Activated CD4-positive, CD25-positive, alpha-beta regulatory T cell treated with anti-CD3 and anti-CD28 coated beads, Interleukin-2, amount 50 U/mL, for 72 hours (primary cell): ENCODE results near the gene SLC17A5.
A peak's percentile ranks its signal among the peaks of the same experiment; 100 is the strongest.
"Not testable (repeated sequence)": the region's sequence is repeated elsewhere in the genome, so short reads cannot be mapped to it uniquely, and the experiment has no call there.

Source experiments
- DNase-seq: peaks from one replicate; pipeline ENCODE4 v3.0.0; 2021

Gene SLC17A5

DNA sequence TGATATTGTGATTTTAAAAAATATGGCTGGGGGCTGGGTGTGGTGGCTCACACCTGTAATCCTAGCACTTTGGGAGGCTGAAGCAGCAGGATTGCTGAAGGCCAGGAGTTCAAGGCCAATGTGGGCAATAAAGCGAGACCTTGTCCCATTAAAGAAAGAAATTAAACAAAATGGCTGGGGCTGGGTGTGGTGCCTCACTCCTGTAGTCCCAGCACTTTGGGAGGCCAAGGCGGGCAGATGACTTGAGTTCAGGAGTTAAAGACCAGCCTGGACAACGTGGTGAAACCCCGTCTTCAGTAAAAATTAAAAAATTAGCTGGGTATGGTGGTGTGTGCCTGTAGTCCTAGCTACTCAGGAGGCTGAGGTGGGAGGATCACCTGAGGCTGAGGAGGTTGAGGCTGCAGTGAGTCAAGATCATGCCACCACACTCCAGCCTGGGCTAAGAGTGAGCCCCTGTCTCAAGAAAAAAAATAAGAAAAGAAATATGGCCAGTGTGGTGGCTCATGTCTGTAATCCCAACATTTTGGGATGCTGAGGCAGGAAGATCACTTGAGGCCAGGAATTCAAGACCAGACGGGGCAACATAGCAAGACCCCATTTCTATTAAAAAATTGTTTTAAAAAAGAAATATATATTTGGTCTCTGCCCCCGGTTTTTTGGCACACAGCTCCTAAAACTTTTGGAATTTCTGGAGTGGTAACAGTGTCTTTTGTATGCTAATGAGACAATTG is 39.8 kb downstream of the SLC17A5 start:
- no peak for DNase-seq

DNA sequence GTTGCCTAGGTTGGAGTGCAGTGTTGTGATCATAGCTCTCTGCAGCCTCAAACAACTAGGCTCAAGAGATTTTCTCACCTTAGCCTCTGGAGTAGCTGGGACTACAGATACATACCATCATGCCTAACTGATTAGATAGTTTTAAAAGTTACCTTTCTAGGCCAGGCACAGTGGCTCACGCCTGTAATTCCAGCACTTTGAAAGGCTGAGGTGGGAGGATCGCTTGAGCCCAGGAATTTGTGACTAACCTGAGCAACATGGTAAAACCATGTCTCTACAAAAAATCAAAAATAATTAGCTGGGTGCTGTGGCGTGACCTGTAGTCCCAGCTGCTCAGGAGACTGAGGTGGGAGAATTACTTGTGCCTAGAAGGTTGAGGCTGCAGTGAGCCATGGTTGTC is 41.2 kb downstream of the SLC17A5 start:
- DNase-seq = no peak

DNA sequence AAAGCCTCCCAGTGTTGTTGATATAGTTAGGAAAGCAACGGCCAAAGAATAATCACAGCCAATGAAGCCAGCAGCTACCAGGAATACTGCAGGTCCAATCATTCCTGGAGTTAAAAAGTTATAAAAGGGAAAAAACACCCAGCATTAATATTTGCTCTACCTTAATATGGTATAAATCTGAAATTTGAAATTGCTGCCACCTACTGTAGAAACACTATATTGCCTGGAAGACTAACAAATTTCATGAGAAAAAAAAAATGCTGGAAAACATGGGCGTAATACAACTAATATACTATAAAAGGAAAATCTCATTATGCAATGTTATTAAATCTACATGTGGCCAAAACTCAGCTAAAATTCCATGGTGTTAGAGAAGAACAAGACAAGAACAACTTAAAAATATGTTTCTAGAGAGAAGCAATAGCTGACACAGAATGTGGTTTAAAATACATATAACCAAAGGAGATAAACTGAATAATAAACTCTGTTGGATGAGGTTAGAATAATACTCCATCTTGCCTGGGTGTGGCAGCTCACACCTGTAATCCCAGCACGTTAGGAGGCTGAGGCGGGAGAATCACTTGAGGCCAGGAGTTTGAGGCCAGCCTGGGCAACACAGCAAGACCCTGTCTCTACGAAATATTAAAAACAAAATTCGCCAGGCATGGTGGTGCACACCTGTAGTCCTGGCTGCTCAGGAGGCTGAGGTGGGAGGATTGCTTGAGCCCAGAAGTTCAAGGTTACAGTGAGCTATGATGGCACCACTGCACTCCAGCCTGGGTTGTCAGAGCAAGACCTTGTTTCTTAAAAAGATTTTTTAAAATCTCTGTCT is 43.1 kb downstream of the SLC17A5 start:
- no peak for DNase-seq

DNA sequence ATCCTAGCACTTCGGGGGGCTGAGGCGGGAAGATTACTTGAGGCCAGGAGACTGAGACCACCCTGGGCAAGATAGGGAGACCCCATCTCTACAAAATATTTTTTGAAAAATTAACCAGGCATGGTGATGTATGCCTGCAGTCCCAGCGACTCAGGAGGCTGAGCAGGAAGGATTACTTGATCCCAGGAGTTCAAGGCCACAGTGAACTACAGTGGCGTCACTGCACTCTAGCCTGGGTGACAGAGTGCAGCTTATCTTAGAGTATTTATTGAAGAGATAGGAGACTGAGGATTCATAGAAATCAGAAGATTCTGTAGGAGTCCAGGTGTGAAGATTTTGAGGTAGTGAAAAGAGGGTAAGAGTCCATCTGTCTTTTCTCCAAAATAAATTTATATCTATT is 45.0 kb downstream of the SLC17A5 start:
- DNase-seq = no peak

DNA sequence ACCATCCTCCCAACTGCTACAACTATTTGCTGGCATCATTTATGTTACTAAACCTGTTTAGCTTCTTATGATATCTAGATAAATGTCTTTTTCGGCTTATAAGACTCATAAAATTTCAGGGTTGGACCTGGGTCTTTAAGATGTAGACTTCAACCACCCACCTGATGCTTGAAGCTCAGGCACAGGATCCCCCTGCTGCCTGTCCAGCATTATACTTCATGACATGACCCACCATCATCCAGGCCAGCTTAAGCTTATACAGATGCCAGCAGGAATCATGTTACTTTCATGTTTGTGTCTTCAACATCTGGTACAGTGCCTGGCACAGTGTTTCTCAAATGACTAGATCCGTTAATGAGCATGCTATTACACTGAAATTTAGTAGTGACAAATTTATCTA is 47.4 kb downstream of the SLC17A5 start:
- DNase-seq = no peak

DNA sequence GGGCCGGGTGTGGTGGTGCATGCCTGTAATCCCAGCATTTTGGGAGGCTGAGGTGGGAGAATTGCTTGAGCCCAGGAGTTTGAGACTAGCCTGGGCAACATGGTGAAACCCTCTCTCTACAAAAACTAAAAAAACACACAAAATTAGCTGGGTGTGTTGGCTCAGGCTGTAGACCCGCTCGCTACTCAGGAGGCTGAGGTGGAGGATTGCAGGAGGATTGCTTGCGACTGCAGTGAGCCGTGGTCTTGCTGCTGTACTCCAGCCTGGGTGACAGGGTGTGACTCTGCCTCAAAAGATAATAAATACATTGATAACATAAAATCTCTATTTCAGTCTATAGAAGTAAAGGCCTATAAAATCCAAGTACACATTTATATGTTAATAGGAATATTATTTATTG is 49.3 kb downstream of the SLC17A5 start:
- DNase-seq = no peak

DNA sequence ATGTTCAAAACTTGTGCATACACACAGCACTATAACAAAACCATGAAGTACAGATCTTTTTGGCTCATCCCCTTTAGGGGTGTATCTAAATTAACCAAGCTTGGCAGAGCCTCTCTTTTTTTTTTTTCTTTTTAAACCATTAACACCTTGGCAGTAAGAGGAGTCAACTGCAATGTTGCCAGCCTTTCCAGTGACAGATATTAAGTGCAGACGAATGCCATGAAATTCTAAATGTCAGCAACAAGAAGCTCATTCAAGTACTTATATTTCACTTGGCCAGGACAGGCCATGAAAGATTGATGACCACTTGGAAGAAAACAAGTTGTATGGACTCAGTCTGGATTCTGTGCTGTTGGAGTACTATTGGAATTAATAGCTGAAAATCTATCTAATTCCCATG is 49.8 kb downstream of the SLC17A5 start:
- DNase-seq = no peak

DNA sequence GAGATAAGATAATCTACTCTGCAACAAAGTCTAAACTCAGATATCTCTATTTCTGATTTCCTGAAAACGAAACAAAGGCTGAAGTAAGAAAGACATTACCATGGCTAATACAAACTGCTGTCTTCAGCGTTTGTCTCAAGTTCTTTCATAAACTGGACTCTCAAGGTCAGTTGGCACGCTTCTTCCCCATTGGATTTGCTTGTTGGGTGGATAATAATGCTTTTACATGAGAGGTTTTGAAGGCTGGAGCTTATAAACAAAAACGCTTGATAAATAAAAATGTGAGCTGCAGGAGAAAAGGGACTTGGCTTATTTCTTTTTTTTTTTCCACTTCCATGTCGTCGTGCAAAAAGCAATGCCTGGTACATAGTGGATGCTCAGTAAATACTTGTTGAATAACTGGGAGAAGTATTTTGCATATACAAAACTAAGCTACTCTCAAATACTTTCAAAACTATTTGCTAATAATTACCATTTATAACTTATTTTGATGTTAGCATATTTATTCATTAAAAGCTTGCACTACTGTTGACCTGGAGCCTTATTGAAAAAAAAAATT is 67.3 kb downstream of the SLC17A5 start:
- no peak for DNase-seq

DNA sequence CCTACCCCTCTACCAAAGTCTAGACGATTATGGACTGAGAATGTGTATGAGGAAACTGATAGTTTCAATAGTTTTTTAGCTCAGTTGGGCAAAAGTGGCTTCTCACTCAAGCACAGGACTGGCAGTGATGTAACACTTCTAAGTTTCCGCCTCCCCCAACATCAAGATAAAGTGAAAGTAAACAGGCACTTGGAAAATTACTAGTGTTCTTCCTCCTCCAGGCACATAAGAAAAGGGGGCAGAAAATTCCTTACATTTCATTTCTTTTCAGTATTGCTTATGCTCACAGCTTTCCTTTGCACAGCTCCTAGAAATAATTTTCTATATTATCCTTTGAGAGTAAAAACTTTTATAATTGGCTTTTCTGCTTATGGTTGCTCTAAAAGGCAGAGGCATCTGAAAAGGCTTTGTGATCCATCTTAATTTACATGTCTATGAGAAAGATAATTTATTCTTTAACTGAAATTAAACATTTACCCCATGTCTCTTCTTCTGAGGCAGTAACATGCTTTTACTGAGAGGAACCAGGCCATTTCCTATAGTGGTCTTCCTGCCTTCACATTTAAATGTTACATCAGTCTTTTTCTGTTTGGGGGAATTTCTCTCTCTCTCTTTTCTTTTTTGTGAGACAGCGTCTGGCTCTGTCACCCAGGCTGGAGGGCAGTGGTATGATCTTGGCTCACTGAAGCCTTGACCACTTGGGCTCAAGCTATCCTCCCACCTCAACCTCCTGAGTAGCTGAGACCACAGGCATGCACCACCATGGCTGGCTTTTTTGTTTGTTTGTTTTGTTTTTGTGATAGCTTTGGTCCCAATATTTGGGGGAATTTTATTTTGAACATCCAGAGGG is 68.0 kb downstream of the SLC17A5 start:
- no peak for DNase-seq

DNA sequence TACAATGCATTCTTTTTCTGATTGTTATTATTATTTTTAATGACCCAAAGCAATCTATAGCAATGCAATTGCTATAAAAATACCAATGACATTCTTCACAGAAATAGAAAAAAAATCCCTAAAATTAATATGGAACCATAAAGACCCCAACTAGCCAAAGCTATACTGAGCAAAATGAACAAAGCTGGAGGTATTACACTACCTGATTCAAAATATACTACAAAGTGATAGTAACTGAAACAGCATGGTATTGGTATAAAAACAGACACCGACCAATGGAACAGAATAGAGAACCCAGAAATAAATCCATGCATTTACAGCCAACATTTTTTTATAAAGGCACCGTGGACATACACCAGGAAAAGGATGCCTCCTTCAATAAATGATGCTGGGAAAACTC is 72.5 kb downstream of the SLC17A5 start:
- DNase-seq = no peak

DNA sequence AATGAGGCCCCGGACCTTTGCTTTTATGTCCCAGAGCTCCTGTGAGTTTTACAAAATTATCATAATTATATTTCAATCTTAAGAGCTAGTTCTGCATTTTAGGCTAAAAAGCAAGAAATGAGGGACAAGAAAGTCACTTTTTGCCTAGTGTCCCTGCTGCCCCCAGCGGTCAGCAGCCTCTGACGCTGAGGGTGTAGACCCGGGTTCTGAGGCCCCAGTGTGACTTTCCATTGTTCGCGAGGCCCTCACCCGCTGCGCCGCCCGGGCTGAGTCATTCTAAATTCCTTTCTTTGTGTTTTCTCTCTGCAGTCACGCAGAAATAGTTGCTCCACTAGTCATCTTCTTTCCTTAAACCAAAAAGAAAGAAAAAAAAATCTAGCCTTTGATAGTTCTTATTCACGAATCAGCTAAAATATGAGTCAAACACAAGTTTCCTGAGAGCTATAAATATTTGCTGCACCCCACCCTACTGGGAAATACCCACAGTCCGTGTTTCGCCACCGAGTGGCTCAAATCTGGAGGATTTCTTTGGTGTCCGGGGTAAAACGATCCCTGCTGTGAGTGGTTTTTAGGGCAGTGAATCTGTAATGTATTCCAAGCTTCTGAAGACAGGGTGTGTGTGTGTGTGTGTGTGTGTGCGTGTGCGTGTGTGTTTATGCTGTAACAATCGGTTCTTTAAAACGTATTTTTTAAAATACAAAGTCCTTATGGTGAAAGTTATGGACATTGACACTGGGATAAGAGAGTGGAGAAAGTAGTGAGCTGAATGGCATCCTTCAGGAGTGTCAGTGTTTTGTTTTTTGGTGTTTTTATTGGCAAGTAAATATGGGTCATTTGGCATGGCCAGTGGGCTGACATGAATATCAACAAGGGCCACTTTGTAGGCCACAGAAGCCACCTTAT is 73.3 kb downstream of the SLC17A5 start:
- peak; percentile 67 for DNase-seq

DNA sequence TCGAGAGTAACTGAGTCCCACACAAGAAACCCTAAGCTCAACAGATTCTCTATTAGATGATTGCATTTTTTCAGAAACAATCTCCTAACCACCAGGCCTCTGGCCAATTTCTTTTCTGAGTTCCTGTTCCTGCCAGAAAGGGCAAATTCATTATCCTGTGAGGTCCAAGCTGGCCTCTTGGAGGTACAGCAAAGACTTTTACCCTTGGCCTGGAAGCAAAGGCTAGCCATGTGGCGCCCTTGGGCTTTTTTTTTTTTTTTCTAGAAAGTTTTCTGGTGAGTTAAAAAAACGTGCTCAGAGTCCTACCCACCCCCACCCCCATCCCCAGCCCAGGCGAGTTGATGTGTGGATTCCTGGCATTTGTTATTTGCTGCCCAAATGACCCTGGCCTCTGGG is 73.9 kb downstream of the SLC17A5 start:
- no peak for DNase-seq

DNA sequence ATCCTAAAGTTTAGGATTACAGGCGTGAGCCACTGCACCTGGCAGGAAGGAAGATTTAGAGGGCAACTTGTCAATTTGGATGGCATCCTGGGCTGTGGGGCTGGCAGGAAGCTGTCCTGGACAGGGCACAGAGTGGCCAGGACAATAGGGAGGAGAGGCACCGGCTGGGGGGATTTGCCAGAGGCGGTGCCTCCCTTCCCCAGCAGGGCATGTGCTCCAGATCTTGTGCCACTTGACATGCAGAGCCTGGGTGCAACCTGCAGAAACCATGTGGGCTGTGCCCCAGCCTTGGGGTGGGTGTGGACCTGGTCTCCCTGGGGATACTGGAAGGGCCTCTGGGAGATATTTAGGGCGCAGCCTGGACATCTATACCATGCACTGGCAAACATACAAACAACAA is 74.4 kb downstream of the SLC17A5 start:
- no peak for DNase-seq

DNA sequence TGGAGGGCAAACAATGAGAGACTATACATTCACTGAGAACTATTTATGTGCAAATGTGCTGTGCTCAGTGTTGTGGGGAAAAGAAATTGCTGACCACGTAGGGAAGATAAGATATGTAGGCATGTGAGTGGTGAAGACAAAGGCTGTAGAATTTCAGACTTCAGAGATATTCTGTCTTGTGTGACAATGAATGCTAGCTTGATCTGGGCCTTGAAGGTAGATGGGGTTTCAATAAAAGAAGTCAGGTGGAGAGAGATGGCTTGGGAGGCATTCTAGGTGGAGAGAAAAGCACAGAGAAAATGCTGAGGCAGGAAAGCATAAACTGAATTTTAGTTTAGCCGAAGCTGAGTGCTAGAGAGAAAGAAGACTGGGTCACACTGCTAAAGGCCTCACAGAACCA is 76.1 kb downstream of the SLC17A5 start:
- DNase-seq = no peak

DNA sequence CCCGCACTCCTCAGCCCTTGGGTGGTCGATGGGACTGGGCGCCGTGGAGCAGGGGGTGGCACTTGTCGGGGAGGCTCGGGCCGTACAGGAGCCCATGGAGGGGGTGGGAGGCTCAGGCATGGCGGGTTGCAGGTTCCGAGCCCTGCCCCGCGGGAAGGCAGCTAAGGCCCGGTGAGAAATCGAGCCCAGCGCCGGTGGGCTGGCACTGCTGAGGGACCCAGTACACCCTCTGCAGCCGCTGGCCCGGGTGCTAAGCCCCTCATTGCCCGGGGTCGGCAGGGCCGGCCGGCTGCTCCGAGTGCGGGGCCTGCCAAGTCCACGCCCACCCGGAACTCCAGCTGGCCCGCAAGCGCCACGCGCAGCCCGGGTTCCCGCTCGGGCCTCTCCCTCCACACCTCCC is 81.3 kb downstream of the SLC17A5 start:
- DNase-seq = not testable (repeated sequence)

DNA sequence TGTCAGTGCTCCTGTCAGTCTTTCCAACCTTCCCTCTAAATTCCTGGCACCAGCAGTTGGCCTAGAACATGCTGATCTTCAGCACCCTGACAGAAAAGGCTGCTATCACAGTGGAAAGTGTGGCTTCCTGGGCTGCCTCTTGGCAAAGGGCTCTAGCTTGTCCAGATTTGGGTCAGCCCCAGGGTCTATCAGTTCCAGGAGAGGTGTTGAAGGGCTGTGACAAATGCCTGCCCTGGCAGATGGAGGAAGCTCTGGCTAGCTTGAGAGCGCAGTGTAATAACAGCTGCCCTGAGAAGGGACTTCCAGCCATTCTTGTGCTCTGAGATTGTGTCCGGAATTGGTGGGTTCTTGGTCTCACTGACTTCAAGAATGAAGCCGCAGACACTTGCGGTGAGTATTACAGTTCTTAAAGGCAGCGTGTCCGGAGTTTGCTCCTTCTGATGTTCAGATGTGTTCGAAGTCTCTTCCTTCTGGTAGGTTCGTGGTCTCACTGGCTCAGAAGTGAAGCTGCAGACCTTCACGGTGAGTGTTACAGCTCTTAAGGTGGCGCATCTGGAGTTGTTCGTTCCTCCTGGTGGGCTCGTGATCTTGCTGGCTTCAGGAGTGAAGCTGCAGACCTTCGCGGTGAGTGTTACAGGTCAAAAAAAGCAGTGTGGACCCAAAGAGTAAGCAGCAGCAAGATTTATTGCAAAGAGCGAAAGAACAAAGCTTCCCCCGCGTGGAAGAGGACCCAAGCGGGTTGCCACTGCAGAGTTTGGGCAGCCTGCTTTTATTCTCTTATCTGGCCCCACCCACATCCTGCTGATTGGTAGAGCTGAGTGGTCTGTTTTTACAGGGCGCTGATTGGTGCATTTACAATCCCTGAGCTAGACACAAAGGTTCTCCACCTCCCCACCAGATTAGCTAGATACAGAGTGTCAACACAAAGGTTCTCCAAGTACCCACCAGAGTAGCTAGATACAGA is 82.3 kb downstream of the SLC17A5 start:
- not testable (repeated sequence) for DNase-seq

DNA sequence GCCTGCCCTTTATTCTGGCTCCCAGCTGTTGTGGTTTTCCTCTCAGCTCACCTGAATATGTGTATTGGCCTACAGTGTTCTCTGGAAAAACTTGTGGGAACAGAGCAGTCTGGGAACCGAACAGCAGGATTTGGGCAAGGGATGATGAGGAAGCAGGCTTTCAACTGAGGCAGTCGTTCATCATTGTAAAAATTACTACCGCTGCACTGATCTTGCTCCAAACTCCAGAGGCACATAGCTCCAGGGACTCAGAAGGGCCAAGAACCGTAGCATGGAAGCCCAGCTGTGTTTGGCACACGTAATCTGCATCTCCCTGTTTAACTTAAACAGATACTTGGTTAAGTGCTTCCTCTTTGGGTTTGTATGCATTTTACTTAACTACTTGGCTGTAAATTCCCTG is 84.7 kb downstream of the SLC17A5 start:
- DNase-seq = no peak

DNA sequence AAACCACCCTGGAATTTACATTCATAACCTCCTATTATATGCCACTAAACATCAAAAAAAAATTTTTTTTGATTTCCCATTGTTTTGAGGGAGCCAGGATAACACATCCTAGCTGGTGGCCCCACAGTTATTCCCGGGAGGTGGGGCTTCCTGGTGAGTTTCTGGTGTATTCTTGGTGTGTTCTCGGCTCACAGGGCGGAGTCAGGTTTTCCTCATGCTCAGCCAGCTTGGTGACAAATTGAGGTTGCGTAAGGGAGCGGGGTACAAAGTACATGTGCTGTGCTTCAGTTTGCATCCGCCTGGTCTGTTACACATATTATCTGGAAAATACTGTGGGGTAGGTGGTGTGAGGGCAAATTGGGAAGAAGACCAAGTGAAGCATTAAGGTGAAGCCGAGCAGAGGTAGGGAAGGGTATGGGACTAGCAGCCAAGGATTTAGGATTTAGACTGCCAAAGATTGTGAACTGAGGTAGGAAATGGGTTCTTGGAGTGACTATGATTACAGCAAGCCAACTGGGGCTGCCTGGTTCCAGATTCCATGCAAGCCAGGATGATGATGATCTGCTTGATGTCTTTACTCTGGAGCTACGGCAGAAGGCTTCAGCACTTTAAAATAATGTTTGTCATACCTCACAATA is 86.7 kb downstream of the SLC17A5 start:
- DNase-seq = no peak

DNA sequence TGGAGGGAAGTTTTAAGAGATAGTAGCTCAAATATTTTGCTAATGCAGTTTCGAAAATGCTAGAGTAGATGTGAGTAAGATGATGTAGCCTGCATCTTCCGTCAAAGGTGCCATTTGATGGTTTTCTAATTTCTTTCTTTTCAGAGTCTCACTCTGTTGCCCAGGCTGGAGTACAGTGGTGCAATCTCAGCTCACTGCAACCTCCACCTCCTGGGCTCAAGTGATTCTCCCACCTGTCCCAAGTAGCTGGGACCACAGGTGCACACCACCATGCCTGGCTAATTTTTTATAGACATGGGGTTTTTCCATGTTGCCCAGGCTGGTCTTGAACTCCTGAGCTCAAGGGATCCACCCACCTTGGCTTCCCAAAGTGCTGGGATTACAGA is 87.3 kb downstream of the SLC17A5 start:
- DNase-seq = not testable (repeated sequence)

DNA sequence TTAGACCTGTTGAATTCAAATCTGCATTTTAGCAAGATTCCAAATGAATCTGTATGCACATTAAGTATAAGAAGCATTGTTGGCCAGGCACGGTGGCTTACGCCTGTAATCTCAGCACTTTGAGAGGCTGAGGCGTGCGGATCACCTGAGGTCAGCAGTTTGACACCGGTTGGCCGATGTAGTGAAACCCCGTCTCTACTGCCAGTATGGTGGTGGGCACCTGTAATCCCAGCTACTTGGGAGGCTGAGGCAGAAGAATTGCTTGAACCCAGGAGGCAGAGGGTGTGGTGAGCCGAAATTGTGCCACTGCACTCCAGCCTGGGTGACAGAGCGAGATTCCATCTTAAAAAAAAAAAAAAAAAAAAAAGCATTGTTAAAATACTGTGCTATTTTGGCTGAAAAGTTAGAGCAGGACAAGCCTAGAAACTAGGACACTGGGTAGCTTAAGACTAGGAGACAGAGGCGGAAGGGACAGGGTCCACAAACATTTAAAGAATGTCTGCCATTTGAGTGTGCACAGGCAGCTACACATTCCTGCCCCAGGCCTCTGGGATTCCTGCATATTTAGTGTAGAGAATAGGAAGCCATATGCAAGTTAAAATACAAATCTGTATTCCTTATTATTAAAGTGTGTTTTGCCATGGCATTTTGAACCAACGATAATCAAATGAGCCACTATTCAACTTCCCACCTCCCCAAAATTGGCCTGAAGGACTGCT is 87.9 kb downstream of the SLC17A5 start:
- DNase-seq = no peak
